Measurements from ENCODE around the gene ART1.

ART1 gene

DNA sequence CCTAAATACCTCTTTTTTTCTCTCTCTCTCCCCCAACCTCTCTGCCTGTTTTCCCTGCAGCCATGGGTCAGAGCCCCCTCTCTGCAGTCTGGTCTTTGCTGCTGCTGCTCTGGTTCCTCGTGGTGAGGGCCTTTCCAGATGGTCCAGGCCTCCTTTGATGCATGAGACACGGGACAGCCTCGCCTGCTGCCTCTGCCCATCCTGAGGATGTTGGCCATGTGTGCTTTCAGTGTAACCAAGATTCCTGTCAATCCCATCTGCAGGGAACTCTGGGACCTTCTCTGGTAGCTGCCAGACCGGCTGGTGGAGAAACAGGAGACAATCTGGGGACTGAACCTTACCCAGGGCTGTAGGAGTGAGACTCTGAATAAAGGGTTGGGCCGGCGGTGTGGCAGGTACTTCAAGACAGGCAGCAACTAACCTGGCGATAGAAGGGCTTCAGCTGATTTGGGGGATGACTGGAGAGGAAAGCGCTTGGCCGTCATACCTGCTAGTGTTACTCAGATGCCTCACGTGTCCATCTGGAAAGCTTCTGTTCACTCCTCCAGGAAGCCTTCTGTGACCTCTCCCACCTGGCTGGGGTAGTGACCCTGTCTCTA, 19.2 kb downstream of the ART1 start:
- H3K79me2 ChIP-seq (ENCODE audit: control insufficient read depth, low read length), result no peaks in the 10 kb centered on the region
- H3K9me3 ChIP-seq (ENCODE audit: control insufficient read depth, insufficient read depth, low read length), result no peaks in the 10 kb centered on the region
- no peaks in the 10 kb centered on the region for H3K27me3 ChIP-seq (ENCODE audit: control insufficient read depth, low read length)
- no peaks in the 10 kb centered on the region for H3K9me2 ChIP-seq (replicated peaks; ENCODE audit: control insufficient read depth, low read length)
- H3K36me3 ChIP-seq (ENCODE audit: control insufficient read depth, low read length), result peaks cover 18% of the 10 kb centered on the region
- H4K20me1 ChIP-seq (ENCODE audit: control insufficient read depth, insufficient read depth, low read depth, low read length), result no peaks in the 10 kb centered on the region
- H3K4me3 ChIP-seq (ENCODE audit: low read length), result no peak overlapping the region
- H3K4me1 ChIP-seq (ENCODE audit: control insufficient read depth, low read length), result no peaks in the 10 kb centered on the region
- H3K27ac ChIP-seq (ENCODE audit: low read depth, low read length), result no peak overlapping the region
- TF ChIP-seq, protein P1, sequence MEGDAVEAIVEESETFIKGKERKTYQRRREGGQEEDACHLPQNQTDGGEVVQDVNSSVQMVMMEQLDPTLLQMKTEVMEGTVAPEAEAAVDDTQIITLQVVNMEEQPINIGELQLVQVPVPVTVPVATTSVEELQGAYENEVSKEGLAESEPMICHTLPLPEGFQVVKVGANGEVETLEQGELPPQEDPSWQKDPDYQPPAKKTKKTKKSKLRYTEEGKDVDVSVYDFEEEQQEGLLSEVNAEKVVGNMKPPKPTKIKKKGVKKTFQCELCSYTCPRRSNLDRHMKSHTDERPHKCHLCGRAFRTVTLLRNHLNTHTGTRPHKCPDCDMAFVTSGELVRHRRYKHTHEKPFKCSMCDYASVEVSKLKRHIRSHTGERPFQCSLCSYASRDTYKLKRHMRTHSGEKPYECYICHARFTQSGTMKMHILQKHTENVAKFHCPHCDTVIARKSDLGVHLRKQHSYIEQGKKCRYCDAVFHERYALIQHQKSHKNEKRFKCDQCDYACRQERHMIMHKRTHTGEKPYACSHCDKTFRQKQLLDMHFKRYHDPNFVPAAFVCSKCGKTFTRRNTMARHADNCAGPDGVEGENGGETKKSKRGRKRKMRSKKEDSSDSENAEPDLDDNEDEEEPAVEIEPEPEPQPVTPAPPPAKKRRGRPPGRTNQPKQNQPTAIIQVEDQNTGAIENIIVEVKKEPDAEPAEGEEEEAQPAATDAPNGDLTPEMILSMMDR (IDR thresholded peaks at IDR 0.05; ENCODE audit: low read depth, low read length, poor library complexity, severe bottlenecking), result no peak
- no peak for TF ChIP-seq EZH2phosphoT487 (IDR thresholded peaks at IDR 0.05; ENCODE audit: borderline replicate concordance, low read length)
- no peaks in the 10 kb centered on the region for H3F3A ChIP-seq (ENCODE audit: control insufficient read depth, insufficient read depth)
- no peak overlapping the region for H3K4me2 ChIP-seq (ENCODE audit: low read length)

DNA sequence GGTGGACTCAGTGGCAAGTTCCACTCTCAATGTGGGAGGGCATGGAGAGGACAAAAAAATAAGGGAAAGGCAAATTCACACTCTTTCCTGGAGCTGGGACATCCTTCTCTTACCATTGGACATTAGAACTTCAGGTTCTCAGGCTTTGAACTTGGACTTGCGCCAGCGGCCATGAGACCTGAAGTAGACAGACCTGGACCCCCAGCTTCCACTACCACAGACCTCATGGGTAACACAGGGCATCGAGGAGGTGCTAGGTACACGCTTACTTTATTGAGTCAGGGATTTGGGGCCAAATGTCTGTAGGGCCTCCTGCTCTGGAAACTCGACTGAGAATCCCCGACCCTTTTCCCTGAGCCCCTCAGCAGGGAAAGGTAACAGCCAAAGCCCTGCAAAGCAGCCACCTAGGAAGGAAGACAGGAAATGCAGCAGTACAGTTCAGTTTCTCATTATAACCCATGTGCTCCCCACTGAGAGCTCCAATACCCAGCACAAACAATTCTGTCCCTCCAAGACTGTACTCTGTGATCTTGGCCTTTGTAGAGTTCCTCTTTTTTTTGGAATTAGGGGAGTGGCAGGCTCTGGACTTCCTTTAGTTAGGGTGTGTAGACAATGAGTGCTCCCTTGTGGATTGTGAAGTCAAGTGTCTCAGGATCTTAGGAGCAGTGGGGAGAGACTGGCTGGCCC, 20.6 kb downstream of the ART1 start:
- Histone ChIP-seq H3K9me3 (ENCODE audit: control insufficient read depth, insufficient read depth, low read length) (no peaks in the 10 kb centered on the region), H3F3A (ENCODE audit: control insufficient read depth, insufficient read depth) (no peaks in the 10 kb centered on the region), H4K20me1 (ENCODE audit: control insufficient read depth, insufficient read depth, low read depth, low read length) (no peaks in the 10 kb centered on the region), H3K79me2 (ENCODE audit: control insufficient read depth, low read length) (no peaks in the 10 kb centered on the region), H3K36me3 (ENCODE audit: control insufficient read depth, low read length) (peaks cover 23% of the 10 kb centered on the region), H3K4me2 (ENCODE audit: low read length) (no peak overlapping the region), H3K9me2 (replicated peaks; ENCODE audit: control insufficient read depth, low read length) (no peaks in the 10 kb centered on the region), H3K27me3 (ENCODE audit: control insufficient read depth, low read length) (no peaks in the 10 kb centered on the region), H3K27ac (ENCODE audit: low read depth, low read length) (no peak overlapping the region), H3K4me3 (ENCODE audit: low read length) (no peak overlapping the region), H3K4me1 (ENCODE audit: control insufficient read depth, low read length) (no peaks in the 10 kb centered on the region)
- TF ChIP-seq, protein P1 (IDR thresholded peaks at IDR 0.05; ENCODE audit: low read depth, low read length, poor library complexity, severe bottlenecking), result no peak
- no peak for TF ChIP-seq EZH2phosphoT487 (IDR thresholded peaks at IDR 0.05; ENCODE audit: borderline replicate concordance, low read length)

DNA sequence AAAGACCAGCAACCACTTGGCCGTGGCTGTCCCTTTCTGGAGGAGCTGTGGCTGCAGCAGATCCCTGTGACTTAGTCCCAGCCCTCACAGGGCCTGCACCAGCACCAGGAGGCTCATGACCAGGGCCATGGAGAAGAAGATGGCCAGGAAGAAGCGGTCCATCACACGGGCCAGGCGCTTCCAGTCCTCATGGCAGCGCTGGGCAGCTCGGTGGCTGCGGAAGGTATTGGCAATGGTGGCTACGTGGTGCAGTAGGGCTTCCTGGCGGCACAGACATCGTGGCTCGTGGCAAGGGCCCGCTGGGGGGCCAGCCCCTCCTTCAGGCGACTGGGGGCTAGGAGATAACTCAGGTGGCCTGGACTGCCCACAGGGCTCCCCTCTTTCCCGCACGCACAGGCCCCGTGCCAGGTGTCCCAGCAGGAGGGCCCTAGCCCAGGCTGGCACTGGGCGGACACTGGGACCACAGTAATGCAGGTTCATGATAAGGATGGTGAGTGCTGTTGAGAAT, 21.1 kb downstream of the ART1 start:
- TF ChIP-seq EZH2phosphoT487 (IDR thresholded peaks at IDR 0.05; ENCODE audit: borderline replicate concordance, low read length), result no peak
- TF ChIP-seq, protein P1 (IDR thresholded peaks at IDR 0.05; ENCODE audit: low read depth, low read length, poor library complexity, severe bottlenecking), result no peak
- Histone ChIP-seq H3K9me3 (ENCODE audit: control insufficient read depth, insufficient read depth, low read length) (no peaks in the 10 kb centered on the region), H3K4me2 (ENCODE audit: low read length) (no peak overlapping the region), H3K9me2 (replicated peaks; ENCODE audit: control insufficient read depth, low read length) (no peaks in the 10 kb centered on the region), H3K4me3 (ENCODE audit: low read length) (no peak overlapping the region), H3K27me3 (ENCODE audit: control insufficient read depth, low read length) (no peaks in the 10 kb centered on the region), H4K20me1 (ENCODE audit: control insufficient read depth, insufficient read depth, low read depth, low read length) (no peaks in the 10 kb centered on the region), H3K79me2 (ENCODE audit: control insufficient read depth, low read length) (no peaks in the 10 kb centered on the region), H3K36me3 (ENCODE audit: control insufficient read depth, low read length) (peaks cover 23% of the 10 kb centered on the region), H3K4me1 (ENCODE audit: control insufficient read depth, low read length) (no peaks in the 10 kb centered on the region), H3F3A (ENCODE audit: control insufficient read depth, insufficient read depth) (no peaks in the 10 kb centered on the region), H3K27ac (ENCODE audit: low read depth, low read length) (no peak overlapping the region)

All from DOHH2 (cell line).